HG03469 (cell line): ENCODE measurements around the gene KCTD11.

Experiments used
- ATAC-seq: cut with Tn5 transposase; IDR thresholded peaks from one replicate; pipeline ENCODE4 v1.9.1; 2021; ENCODE audit warnings: mild to moderate bottlenecking, moderate library complexity, moderate number of reproducible peaks; ENCODE audit not compliant: unreplicated experiment

The KCTD11 gene

GRCh38 chr17:7351665-7352502 lies at the start of gene KCTD11:
Gene KCTD11, plus strand, starts transcription at chr17:7352162.
- ATAC-seq: peak; percentile 32

DNA sequence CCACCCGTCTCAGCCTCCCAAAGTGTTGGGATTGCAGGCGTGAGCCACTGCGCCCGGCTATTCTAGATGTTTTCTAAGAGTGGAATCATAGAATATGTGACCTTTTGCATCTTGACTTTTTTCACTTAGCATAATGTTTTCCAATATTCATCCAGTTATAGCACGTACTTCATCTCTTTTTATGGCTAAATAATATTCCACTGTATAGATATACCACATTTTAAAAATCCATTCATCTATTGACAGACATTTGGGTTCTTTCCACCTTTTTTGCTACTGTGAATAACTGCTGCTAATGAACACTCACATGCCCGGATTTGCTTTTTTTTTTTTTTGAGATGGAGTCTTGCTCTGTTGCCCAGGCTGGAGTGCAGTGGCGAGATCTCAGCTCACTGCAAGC lies 47.8 kb upstream of the KCTD11 start:
- no peak for ATAC-seq

DNA sequence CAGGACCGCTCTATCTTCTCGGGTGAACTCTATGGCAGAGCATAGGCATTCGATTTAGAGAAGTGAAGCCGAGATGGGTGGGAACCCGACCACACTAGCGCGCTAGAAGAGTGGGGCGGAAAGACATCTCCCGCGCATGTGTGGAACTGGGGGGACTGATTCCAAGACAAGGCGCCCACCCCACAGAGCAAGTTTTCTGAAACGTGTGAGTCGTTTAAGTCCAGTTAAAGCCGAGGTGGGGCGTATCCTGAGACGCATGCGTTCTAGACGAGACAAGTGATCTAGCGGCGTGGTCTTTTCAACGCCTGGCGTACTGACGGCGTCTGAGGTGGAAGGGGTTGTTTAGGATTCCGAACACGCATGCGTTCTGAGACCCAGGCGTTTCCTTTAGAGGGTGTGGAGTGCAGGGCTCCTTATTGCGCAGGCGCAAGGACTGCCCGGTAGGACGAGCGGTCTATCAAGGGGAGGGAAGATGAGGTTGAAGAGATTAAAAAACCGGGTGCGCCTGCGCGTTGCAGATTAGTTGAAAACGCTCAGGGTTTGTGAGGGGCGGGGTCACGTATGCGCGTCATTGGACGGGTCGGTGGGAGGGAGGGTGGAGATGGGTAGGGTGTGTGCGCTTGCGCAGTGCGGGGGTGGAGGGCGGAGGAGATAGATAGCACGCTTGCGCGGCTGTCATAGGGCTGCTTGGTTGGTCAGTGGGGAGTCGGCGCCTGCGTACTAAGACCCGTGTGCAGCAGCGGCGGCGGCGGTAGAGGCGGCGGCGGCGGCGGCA lies 44.9 kb upstream of the KCTD11 start, which contains the start of gene EIF5A:
TSS of gene EIF5A (plus strand) at position 718 of the 775 bp plus-strand sequence. CDS start 2,008 bp downstream, outside the sequence.
- ATAC-seq: peak; percentile 43

GRCh38 chr17:7307686-7308624 lies 44.0 kb upstream of the KCTD11 start:
- ATAC-seq: no peak

DNA sequence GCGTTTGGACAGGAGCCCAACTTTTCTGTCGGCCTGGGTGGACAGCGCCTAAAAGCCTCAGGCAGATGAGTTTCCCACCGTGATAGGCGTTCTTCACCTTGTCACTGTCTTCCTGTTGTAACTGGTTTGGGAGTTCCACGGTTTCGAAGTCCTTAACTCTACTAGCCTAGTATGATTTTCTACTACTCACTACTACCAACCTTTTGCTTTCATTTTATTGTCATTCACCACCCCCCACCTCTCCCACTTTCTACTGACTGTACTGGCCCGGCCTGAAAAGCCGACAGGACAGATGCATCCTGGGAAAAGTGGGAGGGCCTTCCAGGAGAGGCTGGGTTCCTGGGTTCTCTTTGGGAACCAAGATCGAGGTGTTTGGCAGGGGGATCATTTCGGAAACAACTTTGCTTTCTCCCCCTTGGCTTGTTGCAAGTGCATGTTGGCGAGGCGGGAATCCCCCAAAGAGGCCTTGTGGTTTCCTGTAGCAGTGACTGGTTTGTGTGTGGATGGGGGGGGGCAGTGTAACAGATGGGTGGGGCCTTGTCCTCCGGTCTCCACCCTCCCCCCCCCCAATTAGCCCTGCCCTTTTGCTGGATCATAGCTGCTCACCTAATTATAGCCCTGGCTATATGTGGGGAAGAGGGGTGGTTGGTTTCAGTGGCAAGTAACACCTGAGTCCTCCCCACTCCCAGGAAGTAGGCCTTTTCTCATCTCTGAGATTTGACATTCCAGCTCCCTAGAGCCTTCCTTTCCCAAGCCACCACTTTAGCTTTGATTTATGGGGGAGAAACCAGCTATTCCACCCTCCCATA lies 43.1 kb upstream of the KCTD11 start:
- no peak for ATAC-seq

GRCh38 chr17:7309628-7310027 lies 42.3 kb upstream of the KCTD11 start:
- ATAC-seq: no peak

DNA sequence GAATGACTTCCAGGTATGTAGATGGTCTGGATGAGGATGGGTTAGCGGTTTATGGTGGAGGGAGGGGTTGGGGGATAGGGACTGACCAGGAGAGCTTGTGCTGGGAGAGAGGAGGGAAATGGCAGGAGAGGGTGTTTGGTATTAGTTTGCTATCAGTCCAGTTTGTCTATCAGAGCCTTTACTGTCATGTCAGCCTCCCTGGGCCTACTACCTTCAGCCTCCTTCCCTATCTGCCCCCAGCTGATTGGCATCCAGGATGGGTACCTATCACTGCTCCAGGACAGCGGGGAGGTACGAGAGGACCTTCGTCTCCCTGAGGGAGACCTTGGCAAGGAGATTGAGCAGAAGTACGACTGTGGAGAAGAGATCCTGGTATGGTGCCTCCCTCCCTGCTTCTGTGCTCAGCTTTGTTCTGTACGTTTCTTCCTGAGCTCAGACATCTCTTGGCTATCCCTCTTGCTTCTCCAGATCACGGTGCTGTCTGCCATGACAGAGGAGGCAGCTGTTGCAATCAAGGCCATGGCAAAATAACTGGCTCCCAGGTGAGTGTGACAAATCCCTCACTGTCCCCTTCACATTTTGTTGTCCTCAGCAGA lies 40.8 kb upstream of the KCTD11 start:
- no peak for ATAC-seq

DNA sequence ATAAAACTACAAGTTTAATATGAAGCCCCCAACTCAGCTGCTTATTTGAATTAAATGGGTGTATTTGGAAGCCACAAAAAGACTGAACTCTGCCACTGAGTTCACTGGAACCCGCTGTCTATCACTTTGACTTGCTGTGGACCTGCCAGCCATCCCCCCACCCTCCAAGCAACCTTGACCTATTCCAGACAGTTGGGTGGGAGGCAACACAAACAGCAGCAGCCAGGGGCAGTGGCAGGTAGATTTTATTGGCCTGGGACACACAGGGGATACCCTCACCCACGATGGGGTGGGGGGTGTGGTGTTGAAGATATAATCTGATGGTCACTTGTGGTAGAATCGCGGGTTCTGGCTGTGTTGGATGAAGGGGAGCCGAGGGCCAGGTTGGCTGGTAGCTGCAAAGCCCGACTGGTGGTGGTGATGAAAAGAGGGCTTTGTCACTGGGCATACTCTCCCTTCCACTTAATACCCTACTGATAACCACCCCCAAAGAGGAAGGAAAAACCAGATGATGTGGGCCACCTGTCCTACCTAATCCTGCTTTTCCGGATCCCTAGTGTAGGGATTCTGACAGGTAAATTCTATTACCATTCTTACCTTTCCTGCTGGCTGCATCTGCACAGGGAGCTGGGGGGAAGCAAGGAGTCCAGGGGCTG lies 39.4 kb upstream of the KCTD11 start:
- ATAC-seq: no peak

- ATAC-seq: no peak
Measured at GRCh38 chr17:7313088-7313889, 38.7 kb upstream of the KCTD11 start.

DNA sequence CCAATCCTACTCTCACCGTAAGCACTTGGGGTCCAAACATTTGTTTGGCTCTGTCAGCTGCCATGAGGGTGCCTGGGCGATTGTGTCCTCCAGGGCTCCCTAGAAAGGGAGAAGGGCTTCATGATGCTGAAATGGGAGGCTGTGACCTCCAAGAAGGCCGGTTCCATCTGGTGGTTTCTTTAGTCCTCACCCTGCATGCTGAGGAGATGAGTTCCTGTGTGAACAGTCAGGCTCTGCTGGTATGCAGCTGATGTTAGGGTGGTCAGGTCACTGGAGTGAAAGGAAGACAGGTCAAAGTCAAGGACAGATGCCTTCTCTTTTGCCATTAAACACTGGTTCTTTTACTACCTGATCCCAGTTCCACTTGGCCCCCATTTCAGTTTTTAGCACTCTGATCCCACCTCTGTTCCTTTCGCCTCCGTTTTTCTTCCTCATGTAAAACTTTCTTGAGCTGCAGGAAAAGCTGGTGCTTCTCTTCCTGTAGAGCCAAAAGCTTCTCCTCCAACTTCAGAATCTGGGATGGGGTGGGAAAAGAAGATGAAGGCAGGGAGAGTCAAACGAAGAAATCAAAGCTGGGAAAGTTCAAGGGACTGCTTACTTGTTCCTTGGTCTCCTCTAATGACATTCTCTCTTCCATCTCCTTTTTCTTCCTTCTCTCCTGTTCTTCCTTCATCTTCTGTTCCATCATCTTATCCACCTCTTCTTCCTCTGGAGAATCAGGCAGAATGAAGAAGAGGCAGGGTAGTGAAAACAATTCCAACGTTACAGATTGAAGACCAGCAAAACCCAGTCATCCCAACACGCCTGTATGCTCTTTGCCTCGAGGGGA lies 37.9 kb upstream of the KCTD11 start:
- no peak for ATAC-seq

- ATAC-seq: peak; percentile 37
Measured at GRCh38 chr17:7314719-7315569, 37.0 kb upstream of the KCTD11 start, which contains the start of gene GPS2. Gene GPS2, minus strand, starts transcription at chr17:7315360. Its CDS starts 308 bp downstream, at chr17:7315052.

GRCh38 chr17:7315570-7316235 lies 36.3 kb upstream of the KCTD11 start:
- no peak for ATAC-seq

GRCh38 chr17:7317161-7317803 lies 34.7 kb upstream of the KCTD11 start:
- no peak for ATAC-seq

DNA sequence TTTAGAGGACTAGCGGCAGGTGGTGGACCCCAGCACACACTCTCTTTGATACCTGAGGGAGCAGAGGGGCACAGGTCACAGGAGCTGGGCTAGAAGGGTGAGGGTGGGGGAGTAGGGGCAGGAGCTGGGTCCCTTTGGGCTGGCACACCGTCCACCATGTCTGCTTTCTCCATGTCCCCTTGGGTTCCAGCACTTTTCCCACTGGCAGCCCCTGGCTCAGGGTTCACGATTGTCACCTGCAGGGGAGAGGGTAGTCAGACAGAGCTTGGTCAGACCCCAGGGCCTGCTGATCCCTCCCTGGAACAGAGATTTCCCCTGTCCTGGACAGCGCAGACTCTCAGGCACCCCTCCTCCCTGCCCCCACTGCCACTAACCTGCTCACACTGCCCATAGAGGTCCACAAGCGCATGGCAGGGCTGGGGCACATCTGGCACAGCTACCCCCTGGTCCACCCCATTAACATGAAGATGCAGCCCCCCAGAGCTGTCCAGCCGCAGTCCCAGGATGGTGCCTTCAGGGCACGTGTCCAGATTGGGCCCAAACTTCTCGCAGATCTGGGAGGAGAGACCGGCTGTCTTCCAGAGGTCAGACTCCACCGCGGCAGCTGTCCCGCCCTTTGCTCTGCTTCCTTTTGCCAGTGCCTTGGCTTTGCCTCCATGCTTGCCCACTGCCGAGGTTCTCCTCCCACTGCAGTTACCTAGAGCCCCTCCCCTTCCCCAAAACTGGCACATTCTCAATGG lies 33.7 kb upstream of the KCTD11 start:
- no peak for ATAC-seq

GRCh38 chr17:7321466-7321865 lies 30.5 kb upstream of the KCTD11 start:
- ATAC-seq: no peak
